HG03108 (cell line): Measurements from ENCODE around the gene RPA3.
A peak's percentile ranks its signal among the peaks of the same experiment; 100 is the strongest.

Experiments used
- ATAC-seq: cut with Tn5 transposase; IDR thresholded peaks from one replicate; pipeline ENCODE4 v1.9.1; 2021; ENCODE audit warnings: moderate library complexity; ENCODE audit not compliant: unreplicated experiment

The RPA3 gene

DNA sequence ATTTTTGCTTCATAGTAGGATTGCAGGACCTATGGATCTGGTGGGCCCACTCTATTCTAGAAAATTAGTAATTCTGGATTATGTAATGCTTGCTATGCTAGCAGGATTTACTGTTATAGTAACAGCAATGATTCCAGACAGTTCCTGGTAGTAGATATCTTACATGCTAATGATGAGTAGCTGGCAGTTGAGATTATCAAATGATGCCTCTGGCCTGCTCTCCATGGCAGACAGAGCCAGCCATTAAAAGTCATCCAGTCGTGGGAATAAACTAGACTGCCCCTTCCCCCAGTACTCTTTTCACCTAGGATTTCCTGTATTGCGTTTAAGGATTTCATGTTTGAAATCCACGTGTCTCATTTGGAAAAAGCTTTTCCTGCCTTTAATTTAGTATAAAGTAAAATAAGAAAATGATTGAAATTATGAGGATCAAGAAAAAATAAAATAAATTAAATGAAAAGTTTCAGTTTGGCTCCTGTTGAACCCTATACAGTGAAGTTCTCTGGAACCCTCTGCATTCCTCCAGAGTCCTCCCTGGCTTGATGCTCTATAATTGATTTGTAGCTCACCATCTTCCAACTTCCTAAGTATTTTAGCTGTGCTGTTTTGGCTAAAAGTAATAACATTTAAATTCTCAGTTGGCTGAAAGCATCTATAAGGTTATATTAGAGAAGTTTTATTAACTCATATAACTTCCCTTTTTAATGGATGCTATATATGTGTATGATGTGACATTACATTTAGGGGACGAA, 63.3 kb downstream of the RPA3 start:
- ATAC-seq: no peak

DNA sequence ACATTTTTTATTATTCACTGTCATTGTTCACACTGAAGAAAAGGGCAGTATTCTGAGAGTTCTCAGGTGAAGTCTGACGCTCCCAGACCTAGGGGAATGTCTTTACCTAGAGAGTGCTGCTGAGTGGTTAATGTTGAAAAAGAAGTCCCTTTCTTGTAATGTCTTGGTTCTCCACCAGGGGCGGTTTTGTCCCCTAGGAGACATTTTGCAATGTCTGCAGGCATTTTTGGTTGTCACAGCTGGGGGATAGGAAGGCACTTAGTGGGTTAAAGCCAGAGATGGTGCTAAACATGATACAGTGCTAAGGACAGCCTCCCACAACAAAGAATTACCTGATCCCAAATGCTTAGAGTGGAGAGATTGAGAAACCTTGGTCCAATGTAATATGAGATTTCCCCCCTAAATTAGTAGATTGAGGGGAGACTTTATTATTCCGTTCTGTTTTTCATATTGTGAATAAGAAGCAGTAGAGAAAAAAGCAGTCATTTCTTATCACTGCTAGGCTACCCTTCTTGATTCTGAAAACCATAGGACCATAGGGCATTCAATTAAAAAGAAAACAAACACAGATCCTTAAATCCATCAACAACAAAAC, 64.7 kb downstream of the RPA3 start:
- ATAC-seq: no peak

DNA sequence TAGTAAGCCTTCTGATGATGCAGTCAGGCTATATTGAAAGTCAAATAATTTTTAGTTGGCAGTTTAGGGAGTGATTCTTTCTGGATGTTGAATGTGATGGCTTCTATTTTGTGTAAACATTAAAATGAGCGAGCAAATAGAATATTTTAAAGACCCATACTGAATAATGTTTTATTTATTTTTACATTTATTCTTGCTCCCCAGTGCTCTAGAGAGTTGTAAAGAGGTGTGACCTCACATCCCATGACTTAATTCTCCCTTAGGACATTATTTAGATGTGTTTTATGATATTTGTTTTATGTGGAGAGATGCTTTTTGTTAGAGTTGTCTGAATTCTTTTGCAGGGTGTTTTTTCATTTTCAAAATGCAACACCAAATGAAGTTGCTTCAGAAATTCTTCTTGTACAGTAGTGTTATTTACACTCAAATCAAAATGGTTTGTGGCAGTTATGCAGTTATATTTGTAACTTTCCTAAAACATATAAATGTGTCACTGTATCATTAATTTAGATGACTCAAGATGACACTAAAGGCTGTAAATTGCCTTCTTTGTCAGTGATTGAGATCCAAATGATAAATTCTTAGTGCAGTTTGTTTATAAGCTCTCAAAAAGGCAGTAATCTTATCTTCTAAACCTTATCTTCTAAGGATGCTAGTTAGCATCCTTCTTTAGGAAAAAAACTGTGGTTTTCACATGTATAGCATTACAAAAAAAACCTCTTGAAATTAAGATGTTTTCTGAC, 65.4 kb downstream of the RPA3 start:
- ATAC-seq: no peak

DNA sequence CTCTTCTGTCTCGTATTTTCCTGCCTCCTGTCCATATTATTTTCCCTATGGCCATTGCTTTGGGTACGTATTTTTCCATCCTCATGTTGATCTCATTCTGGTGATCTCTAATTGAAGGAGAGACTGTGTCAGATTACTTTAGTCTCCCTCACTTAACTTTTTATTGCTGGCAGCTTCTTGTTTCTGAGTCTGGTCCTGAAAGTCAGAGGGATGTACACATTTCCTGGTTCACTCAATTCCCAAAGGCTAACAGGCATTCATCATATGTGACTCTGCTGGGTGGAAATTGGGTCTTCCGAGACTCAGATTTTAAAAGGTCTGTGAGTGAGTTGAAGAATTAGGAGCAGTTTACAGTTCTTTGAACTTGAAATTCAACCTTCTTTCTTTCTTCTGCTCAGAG, 66.9 kb downstream of the RPA3 start:
- no peak for ATAC-seq

DNA sequence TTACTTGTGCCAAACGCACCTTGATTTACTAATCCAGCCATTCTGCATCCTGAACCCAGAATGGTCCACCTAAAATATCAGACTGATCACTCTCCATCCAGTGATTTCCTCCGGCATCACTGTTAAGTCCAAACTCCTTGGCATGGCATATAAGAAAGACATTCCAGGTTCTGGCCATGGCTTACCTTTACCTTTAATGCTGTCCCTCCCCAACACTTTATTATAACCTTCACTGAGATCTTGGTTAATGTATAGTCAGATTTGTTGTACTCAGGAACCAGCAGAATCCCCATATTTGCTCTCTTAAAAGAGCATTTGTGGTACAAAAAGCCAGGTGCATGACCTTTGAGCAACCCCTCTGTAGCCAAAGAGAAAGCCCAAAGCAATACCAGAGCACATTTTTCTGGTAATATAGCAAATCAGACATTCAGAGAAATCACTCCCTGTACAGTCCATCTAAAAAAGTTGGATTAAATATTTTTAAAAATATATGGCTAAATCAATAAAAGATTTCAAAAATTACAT, 67.7 kb downstream of the RPA3 start:
- no peak for ATAC-seq

DNA sequence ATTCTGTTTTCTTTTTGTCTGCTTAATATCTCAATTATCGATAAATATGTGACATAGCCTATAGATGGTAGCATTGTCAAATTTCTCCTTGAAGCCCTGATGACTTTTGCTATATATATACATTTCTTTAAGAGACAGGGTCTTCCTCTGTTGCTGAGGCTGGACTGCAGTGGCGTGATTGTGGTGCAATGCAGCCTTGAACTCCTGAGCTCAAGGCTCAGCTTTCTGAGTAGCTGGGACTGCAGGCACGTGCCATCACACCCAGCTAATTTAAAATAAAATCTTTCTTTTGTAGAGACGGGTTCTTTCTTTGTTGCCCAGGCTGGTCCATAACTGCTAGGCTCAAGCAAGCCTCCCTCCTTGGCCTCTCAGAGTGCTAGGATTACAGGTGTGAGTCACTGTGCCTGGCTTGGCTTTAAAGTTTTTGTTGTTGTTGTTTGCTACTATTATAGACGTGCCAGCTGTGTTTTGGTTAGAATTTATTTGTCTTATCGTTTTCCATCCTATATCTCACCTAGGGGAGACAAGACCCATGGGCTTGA, 70.8 kb downstream of the RPA3 start:
- no peak for ATAC-seq

DNA sequence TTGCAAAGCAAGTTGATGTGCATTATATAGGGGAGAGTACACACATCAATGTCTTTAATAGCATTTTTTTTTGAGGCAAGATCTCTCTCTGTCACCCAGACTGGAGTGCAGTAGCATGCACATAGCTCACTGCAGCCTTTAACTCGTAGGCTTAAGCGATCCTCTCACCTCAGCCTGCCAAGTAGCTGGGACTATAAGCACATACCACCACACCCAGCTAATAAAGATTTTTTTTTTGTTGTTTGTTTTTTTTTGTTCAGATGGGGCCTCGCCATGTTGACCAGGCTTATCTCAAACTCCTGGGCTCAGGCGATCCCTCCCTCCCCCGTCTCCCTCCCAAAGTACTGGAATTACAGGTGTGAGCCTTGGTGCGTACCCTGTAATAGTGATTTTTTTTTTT, 76.3 kb downstream of the RPA3 start:
- no peak for ATAC-seq

DNA sequence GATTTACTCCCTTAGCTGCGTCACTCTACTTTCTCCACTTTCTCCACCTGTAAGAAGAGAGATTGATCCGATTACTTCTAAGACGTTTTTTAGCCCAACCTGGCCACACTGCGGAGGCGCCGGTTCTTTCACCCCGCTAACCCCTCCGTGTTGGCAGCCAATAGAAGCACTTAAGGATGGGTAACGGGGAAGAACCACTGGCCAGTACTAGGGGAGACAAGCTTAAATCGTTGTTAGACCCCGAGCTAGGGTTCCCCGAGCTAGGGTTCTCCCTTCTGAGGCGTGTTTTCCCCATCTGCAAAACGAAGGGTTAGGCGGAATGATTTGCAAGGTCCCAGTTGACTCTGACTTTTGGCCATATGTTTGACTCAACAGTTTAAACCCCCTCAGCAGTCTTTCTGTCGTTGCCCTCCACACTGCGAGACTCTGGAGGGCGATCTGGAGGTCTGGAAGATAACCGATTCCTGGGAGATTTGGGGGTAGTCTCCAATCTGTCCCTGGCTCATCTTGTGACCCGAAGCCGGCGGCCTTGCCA, 77.2 kb downstream of the RPA3 start:
- peak; percentile 3 for ATAC-seq

DNA sequence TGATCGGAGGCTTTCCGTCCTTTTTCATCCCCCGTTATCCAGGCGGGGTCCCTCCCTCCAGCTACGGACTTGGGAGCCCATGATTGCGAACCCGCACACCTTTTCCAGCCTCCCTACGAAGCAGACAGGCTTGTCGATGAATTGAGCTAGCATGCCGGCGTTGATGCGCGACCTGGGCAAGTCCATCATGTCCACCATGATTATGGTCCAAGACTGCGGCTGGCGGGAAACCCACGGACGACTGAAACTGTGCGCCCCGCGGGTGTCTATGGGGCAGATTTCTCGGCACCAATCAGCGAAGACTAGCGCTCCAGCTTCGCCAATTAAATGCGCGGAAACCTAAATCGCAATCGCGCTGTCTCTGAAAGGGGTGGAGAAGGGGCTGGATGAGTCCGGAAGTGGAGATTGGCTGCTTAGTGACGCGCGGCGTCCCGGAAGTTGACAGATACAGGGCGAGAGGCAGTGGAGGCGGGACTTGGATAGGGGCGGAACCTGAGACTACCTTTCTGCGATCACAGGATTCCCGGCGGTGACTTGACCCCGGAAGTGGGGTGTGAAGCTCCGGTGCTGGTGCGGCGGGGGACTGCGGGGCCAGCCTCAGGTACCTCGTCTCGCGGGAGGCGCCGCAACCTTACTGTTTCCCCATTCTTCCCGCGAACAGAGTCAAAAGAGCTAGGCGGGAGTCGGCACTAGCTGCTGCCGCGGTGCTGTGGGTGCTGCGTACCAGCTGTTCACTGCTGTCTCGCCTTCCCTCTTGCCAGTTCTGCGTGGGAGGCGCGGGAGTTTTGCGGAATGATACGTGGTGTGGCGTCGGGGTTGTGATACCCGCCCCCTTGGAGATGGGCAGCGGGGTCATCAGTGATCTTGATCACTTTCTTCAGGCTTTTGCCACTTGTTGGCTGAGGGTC, 77.9 kb downstream of the RPA3 start, which contains the start of gene UMAD1:
Gene UMAD1 (plus strand): TSS at position 532 of the 908 bp plus-strand sequence. CDS start 32,620 bp downstream, outside the sequence.
- ATAC-seq: peak; percentile 98

DNA sequence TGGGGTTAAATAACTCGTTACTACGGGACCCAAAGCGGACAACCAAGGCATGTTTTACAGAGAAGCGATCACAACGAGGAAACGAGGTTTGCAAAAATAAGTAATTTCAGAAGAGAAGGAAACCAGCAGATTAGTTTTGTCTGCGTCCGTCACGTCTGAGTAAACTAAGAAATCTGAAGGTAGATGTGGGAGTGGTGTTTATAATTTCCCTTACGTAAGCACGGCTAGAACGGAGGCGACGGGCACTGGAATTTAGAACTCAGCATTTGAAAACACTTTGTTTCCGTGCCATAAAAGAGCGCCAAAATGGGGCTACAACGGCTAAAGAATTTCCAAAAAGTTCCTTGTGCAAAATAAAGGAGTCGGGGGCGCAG, 78.6 kb downstream of the RPA3 start:
- ATAC-seq: no peak

DNA sequence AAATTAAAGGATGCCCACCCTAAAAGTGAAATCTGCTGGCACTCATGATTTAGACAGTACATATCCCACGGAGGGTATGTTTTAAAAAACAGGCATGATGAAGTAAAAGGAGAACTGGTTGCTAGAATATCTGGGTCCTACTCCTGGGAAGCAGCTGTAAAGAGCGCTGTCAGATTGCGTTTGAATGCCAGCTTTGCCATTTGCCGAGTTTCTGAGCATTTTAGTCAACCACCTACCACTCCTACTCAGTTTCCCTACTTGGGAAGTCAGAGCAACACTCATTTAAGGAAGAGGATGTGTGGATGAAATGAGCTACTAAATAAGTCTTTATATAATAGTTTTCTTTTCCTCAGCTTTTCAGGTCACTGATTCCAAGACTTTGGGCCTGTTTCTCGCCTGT, 79.0 kb downstream of the RPA3 start:
- no peak for ATAC-seq

DNA sequence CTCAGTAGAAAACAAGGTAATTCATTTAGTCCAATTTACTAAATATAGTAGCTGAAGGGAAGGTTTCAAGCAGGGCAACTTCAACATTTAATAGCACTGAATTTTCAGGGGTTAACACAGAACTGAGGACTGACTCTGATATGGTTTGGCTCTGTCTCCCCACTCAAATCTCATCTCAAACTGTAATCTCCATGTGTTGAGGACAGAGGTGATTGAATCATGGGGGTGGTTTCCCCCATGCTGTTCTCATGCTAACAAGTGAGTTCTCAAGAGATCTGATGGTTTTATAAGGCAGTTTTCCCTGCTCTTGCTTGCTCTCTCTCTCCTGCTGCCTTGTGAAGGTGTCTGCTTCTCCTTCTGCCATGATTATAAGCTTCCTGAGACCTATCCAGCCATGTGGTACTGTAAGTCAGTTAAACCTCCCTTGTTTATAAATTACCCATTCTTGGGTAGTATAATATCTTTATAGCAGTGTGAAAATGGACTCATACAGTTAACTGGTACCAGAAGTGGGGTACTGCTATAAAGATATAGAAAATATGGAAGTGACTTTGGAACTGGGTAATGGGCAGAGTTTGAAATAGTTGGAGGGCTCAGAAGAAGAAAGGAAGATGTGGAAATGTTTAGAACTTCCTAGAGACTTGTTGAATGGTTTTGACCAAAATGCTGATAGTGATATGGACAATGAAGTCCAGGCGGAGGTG, 87.6 kb downstream of the RPA3 start:
- ATAC-seq: no peak

DNA sequence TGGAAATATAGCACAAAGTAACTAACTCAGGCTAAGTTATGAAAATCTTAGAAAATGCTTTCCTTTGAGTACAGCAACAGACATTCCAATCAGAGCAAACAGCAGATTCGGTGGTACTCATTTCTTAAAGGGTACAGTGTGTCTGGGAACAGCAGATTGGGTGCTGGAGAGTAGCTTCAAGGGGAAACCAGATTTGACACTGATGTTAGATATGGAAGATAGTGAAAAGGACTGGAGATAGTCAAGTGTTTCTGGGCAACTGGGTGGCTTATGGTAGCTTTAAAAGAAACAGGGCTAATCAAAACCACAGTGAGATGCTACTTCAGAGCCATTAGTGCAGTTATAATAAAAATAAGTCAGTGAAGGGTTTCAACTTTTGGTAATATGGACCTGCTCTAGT, 89.9 kb downstream of the RPA3 start:
- no peak for ATAC-seq

DNA sequence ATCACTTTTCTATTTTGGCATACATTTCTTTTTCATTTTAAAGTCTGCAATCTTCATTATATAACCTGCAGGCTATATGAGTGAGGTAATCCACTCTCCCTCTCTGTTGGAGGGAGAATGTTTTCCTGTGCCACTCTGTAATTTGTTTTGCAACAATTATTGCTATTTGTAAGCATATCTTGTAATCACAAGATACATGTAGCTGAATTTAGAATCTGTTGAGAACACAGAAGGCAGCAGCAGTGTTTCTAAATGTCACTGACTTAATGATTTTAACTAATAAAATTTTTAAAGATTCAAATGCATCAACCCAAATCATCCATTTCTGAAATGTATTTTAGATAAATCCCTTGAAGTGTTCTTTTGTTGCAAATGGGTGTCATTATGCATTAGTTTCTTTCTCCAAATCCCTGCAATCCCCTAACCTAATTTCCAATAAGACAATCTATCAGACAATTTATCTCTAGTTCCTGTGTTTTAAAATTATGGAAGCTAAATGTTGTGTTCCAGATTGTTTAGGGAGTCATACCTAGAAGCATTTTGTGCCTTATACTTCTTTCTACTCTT, 97.7 kb downstream of the RPA3 start:
- no peak for ATAC-seq

DNA sequence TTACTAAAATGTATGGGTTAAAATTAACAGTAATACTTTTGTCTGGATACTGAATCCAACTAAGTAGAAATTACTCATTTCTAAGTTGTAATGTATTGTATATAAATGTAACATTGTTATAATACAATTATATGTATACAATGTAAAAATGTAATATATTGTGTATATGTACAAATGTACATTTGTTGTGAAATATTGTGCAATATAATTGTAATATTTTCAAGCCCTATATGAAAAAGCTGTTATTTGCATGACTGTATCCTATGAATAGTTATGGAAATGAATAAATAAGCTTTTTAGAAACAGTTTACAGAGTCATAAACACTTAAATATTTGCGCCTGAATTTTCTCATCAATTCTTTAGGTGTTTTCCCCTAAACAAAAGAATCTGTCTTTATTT, 98.2 kb downstream of the RPA3 start:
- no peak for ATAC-seq

DNA sequence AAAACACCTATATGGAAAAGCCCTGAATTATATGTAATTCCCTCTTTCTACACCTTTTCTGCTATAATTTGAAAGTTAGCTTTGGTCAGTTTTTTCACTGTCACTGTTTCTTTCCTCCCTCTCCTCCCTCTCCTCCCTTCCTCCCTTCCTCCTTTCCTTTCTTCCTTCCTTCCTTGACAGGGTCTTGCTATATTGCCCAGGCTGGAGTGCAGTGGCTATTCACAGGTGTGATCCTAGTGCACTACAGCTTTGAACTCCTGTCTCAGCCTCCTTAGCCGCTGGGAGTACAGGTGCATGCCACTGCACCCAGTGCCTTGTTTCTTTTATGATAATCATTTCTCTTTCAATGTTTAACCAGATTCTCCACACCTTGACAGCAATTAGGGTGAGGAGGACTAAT, 100.0 kb downstream of the RPA3 start:
- ATAC-seq: no peak

DNA sequence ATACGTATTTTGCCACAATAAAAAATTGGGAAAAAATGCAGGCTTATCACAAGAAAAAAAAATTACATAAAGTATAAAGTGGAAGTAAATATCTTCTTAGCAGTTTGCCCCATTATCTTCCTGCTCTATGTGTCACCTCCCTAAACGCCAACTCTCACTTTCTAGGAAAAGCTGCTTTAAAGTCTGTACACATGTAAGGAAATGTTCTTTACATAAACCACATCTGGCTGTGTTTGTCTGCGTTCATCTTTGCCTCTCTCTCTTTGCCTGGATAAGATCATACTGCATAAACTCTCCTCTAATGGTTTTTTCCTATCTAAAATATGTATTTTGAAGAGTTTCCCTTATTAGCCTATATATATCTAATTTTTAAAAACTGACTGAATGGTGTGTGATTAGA, 100.9 kb downstream of the RPA3 start:
- no peak for ATAC-seq

DNA sequence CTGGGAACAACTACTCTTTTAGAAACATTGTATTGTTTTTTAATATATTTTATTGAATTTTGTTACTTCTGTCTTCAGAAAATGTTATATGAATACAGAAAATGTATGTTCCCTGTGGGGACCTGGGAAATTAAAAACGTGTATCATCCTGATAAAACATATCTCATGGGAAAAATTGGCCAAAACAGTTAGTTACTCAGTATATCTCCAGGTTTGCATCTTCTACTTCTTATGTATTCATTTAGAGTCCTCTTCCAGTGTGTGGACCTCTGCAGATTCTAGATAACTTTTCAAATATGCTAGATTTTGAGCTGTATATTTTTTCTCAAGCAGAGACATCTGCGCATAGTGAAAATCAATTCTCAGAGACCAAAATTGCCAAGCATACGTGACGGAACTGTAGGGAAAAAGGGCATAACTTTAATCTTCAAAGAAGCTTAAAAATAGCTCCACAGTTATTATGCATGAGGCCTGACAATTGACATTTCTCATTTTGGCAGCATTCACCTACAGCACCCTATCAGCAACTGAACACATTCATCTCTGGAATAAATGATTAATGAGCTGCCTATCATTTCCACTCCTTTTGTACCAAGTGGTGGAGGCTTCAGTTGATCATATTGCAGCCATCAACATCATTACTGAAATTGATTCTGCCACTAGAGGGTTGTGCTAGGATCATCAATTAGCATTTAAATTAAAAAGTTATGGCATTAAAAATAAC, 104.2 kb downstream of the RPA3 start:
- no peak for ATAC-seq

DNA sequence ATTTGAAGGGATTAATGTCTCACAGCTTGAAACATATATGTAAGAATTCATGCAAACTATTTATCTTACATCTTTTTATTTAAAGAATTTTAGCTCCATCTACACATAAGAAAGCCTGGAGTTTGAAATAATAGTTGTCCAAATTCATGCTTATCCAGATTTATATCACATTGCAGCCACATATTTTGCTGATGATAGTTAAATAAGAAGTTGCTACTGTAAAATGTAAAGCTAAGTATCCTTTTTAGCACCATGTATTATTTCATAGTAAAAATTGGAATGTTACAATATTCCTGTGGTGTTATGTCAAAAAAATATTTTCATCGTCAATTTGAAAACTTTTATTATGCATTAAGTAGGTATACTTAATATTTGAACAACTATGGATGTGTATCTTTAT, 105.2 kb downstream of the RPA3 start:
- ATAC-seq: no peak
